Measurements from ENCODE around the gene AFAP1.

Gene AFAP1

GRCh38 chr4:7910952-7911578, 28.6 kb downstream of the AFAP1 start:
- DNase-seq, result no peak

- DNase-seq, result no peak
Observed at GRCh38 chr4:7910263-7910896, 29.3 kb downstream of the AFAP1 start.

DNA sequence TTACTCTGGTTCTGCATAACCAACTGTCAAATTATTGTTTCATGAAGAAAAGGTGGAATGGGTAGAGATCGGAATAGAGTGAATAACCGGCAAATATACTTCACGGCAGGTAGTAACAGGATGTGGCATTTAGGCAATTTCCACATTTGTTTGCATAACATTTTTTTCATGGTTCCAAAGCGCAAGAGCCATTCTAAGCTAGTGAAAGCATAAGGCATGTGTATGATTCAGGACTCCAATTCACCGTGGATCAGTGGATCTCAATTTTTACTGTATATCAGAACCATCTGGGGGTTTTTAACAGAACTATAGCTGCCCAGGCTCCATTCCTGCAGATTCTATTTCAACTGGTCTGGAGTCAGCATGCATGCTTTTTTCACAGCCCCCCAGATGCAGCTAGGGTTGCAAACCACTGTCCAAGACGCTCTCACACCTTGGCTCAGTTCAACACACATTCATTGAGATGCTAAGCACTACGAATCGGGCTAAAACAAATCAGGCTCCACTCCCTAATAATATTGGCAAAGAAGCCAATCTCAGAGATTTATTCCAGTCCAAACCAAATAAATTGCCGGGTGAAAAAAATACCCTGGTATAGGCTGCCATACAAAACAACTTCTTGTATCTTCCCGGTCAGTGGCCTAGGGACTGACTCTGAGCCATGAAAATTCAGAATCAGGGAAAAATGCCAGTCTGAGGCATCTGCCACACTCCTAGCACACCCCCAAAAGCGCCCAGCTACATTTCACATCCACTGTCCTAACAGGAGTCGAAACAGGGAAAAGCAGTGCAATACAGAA, 30.0 kb downstream of the AFAP1 start:
- no peak for DNase-seq

GRCh38 chr4:7908668-7909067, 31.0 kb downstream of the AFAP1 start:
- DNase-seq, result no peak

GRCh38 chr4:7907142-7907541, 32.5 kb downstream of the AFAP1 start:
- no peak for DNase-seq

DNA sequence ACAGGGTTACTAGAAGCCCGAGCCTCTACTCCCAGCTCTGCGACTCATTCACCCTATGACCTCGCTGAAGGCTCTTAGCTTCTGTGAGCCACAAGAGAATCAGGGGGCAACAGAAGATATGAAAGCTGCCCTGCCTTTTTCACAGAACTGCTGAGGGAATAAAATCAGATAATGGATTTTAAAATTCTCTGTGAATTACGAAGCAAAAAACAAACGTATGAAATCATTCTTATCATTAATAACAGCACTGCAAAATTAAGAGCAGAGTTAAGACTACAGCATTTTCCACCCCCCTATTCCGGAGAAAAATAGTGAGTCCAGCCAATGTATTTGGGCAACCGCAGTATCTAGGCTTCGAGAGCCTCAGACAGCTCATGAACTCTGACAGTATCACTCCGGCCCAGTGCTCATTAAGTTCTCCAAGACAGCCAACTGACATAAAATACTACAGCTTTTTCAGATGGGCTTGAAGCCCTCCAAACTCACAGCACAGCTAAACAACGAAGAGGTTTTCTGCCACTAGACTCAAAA, 33.4 kb downstream of the AFAP1 start:
- no peak for DNase-seq

- DNase-seq, result no peak
Observed at GRCh38 chr4:7904952-7905915, 34.4 kb downstream of the AFAP1 start.

- no peak for DNase-seq
Observed at GRCh38 chr4:7903791-7904516, 35.7 kb downstream of the AFAP1 start.

GRCh38 chr4:7902826-7903225, 36.8 kb downstream of the AFAP1 start:
- DNase-seq, result no peak

- no peak for DNase-seq
Observed at GRCh38 chr4:7902101-7902553, 37.5 kb downstream of the AFAP1 start.

DNA sequence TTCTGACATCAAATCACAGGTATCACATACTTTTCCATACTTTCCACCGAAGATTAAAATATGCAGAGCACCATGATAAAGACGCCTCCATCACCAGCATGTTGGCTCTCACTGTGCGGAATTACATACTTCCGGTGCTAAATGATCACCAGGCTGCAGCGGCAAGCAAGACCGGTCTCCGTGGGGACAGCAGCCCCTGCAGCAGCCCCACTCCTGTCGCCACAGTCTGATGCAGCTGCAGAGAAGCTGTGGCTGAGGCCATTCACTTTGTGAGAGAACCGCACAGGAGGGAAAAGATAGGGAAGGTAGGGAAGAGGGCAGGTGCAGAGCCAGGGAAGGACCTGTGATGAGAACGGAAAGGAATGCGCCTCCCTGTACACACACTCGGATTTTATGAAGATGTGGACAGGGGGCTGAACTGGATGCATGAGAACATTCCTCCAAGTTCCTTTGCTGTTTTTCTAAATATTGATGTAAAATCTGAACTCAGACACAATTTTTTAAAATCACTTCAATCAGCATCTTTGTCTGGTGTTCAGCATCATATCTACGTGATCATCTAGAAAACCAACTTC, 38.3 kb downstream of the AFAP1 start:
- no peak for DNase-seq

GRCh38 chr4:7900334-7900909, 39.2 kb downstream of the AFAP1 start:
- no peak for DNase-seq

DNA sequence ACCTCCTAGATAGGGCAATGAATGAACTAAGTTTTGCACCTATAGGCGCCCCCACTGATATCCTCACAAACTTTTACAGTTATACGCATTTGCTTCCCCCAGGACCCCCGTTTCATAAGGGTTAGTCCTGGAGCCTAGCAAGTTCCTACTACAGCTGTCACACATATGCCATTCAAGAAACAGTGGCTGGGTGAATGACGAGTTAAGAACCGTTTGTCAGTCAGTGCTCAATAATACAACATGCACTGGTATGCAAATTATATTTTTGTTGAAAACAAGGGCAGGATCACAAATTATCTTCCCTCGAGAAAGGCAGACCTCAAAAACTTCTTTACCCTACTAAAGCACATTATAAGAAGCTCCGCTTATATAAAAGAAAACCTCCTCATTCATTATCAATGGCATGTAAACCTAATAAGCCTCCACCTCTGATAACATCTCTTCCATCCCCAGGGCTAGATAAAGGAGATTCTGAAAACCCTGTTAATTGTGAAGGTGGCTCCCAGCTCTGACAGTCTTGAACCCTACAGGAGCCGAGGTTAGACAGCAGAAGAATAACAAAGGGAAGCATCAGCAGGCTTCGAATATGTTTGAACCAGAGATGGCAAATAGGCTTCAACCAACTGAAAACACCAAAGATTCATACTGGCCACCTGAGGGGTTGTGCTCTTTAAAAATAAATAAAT, 40.3 kb downstream of the AFAP1 start:
- DNase-seq, result no peak

- DNase-seq, result no peak
Observed at GRCh38 chr4:7898385-7898784, 41.3 kb downstream of the AFAP1 start.

- no peak for DNase-seq
Observed at GRCh38 chr4:7897811-7898210, 41.9 kb downstream of the AFAP1 start.

- DNase-seq, result no peak
Observed at GRCh38 chr4:7894677-7895181, 44.9 kb downstream of the AFAP1 start.

DNA sequence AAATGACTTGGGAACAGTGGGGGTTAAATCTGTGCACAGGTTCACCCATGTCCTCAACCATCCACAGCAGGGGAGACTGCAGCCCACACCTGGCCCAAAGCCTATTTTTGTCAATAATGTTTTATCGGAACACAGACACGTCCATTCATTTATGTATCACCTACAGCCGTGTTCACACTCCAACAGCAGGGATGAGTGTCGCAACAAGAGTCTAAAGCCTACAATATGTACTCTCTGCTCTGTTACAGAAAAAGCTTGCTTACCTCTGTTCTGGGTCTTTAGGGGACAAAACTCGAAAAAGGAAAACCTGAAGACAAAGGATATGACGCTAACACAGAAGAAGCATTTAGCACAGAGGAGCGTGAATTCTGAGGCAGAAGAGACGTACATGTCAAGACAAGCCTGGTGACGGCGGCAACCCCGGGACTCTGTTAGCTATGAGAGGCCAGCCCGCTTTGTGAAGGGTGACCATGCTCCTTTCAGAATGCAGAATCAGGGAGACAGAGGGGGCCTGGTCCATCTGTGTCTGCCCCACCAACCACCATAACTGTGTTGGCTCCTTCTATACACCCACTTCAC, 45.5 kb downstream of the AFAP1 start:
- DNase-seq, result no peak

DNA sequence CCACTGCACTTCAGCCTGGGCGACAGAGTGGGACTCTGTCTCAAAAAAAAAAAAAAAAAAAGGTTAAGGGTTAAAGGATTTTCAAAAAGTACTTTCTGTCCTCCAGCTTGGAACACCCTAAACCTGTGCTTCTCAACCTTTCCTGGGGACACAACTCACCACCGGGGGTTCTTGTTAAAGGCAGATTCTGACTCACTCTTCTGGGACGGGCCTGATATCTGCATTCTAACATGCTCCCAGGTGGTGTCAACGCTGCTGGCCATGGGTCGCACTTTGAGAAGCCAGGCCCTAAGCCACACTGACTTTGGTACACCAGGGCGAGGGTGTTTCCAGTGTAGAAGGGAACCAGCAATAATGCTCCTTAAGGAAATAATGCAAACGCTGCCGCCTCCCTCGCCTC, 46.1 kb downstream of the AFAP1 start:
- no peak for DNase-seq

DNA sequence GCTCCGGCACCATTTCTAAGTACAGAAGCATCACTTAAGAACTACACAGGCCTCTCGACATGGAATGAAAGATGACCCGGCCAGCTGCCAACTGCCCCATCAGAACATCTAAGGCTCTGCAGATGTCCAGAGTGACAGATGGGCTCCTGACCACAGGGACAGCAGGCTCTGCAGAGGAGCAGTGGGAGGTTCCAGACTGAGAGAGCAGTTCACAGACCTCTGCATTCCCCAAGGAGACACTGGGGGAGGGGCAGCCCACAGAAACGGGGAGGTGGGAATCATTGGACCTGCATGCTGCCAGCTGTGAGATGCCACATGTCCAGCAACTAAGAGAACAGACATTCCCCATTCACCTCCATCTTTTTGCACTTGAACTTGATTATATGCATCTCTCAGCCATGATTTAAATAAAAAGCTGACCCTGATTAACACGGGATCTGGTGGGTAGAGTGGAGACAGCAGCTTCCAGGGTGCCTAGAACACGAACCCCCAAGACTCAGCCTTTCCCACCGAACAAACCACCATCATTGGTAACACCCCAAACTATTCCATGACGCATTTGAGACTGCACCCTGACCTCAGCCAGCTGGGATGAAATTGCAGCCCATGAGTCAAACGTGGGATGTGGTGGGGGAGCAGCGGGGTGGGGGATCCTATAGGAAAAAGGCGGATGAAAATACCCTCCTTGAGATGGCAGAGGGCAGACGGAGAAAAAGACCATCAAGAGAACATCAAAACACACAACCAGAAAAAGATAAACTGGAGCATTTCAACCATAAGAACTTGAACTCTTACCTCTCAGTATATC, 47.2 kb downstream of the AFAP1 start:
- no peak for DNase-seq

Data from activated CD4-positive, alpha-beta T cell treated with anti-CD3 and anti-CD28 coated beads, Interleukin-2, amount 50 U/mL, for 48 hours (primary cell).